Amniotic stem cell (primary cell): ENCODE data around the gene NDUFS1.
"Not testable (repeated sequence)": the region's sequence is repeated elsewhere in the genome, so short reads cannot be mapped to it uniquely, and the experiment has no call there.

Source experiments
- DNase-seq: peaks from one replicate; lab custom pipeline; 2025; lab: John Stamatoyannopoulos, UW

Gene NDUFS1

GRCh38 chr2:206162401-206162800 lies 3.2 kb upstream of the NDUFS1 start:
- not testable (repeated sequence) for DNase-seq

DNA sequence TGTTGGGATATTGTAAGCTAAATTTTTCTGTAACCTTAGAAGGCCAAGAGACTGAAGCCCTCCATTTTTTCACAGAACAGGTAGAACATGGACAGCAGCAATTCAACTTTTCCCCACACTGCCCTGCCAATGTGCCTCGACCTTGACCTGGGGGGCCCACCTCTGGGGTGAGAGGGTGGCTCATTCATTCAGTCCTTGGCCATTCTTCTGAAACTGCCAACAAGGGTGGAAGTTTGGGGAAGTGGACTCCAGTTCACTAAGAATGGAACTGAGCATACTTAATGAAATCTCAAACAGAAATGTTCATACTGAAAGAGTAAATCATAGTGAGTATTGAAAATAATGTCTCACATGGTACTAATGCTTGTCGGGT lies 1.5 kb upstream of the NDUFS1 start:
- DNase-seq = no peak

DNA sequence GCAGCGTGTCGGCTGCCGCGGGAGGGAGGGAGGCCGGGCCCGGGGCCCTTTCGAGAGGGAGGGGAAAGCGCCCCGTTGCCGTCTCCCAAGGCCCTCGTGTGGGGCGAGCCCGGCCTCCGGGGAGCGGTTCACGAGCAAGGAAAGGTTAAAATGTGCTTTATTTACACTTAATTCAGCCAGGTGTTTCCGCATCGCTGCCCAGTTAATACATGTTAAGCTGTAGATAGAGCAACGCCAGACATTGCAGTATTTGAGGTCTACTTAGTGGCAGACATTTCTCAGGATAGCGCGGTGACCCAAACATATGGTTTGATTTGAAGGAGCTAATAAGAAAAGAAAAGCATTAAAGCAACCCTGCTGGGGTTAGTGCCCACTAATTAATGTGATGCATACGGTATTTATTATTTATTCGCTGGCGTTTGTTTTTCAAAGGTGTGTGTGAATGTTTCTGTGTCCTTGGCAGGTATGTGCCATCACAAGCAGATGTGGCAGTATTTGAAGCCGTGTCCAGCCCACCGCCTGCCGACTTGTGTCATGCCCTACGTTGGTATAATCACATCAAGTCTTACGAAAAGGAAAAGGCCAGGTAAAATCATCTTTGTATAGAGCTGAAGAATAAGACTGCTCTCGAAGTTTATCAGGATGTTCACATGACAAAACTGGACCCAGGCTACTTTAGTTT lies 1.0 kb upstream of the NDUFS1 start:
- DNase-seq = no peak

DNA sequence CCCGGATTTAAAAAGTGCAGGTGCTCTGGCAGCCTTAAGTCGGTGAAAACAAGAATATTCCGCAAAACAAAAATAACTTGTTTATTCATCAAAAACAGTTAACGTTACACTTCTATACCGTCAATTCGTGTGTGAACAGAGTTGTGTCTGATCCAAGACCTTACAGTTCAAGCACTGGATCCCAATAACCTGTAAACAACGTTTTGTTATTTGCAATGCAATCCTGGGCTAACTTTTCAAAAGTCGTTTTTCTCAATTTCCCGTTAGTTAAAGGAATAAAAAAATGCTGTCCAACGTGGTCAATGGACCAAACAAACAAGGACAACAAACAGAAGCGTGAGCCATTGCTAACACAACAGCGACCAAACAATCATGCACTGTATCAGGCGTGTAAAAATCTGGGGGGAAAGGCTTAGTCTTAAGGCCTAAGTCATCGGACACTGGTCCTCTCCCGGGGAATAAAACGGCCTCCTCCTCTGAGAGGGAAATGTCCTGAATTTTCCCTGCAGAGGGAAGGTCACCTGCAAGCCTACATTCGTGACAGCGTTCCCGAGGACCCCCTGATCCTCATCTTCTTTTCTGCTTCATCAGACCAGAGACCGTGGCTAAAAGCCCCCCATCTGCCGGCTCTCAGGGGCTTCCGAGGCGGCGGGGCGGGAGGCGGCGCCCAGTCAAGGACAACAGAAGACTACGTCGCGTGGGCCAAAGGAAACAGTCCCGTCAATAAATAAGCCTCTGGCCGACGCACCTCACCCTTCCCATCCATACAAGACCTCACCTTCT lies 490 bp downstream of the NDUFS1 start:
- DNase-seq = no peak

DNA sequence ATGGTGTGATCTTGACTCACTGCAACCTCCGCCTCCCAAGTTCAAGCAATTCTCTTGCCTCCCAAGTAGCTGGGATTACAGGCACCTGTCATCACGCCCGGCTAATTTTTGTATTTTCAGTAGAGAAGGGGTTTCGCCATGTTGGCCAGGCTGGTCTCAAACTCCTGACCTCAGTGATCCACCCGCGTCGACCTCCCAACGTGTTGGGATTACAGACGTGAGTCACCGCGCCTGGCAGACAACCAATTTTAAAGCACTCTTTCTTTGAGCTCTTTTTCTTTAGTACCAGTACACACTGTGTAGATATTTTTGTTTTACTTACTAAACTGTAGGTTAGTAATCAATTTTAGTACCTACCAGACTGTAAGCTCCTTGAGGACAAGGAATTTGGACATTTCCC lies 2.2 kb downstream of the NDUFS1 start:
- not testable (repeated sequence) for DNase-seq

- no peak for DNase-seq
These were observed 5.0 kb downstream of the NDUFS1 start for GRCh38 chr2:206154197-206154596.

DNA sequence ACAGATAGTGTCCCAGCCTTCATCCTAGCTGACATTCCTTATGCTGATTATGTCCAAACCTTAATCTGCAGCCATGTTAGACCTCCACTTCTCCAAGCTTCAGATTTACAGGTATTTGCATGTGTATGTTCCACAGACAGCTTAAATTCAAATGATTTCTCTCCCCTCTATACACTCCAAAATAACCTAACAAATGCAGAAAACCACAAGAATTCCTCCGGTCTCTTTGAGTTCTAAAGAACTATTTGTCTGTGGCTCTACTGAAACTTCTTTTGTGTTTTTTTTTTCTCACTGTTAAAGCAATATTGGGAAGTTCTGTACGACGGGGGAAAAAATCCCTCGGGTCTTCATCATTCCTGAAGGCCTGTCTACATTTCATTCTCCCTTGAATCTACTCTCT lies 8.6 kb downstream of the NDUFS1 start:
- no peak for DNase-seq

DNA sequence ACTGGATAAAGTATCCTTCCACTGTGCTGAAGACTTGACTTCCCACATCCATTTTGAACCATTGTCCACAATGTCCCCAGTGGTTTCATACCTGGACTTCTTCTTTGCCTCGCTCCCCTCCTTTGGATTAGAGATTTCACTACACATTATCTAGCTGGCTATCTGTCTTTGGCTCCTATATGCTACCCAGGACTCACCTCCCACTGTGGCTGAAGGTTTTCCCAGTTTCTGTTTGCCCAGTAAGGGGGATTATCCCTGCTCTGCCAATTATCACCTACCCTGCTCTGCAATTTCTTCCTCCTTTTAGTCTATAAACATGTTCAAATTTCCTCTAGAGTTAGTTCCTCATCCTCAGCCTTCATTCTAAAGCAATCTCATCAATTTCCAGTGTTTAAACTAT lies 9.1 kb downstream of the NDUFS1 start:
- DNase-seq = no peak

GRCh38 chr2:206149330-206149729 lies 9.9 kb downstream of the NDUFS1 start:
- DNase-seq = no peak

GRCh38 chr2:206145665-206146064 lies 13.6 kb downstream of the NDUFS1 start:
- no peak for DNase-seq

- DNase-seq = no peak
These were observed 14.9 kb downstream of the NDUFS1 start for GRCh38 chr2:206144383-206144782.

DNA sequence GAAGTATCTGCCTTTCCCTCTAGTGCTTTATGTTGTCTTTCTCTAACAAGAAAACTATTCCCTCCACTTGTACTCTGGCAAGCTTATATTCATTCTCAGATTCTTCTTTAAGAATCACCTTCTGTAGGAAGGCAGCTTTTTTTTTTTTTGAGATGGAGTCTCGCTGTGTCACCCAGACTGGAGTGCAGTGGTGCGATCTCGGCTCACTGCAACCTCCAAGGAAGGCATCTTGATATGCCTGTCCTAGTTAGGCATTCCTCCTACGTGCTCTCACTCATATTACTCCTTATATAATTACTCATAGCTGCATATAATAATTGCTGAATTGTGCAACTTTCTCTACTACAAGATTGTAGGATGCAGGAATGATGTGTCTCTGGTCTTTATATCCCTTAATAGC lies 15.8 kb downstream of the NDUFS1 start:
- no peak for DNase-seq

DNA sequence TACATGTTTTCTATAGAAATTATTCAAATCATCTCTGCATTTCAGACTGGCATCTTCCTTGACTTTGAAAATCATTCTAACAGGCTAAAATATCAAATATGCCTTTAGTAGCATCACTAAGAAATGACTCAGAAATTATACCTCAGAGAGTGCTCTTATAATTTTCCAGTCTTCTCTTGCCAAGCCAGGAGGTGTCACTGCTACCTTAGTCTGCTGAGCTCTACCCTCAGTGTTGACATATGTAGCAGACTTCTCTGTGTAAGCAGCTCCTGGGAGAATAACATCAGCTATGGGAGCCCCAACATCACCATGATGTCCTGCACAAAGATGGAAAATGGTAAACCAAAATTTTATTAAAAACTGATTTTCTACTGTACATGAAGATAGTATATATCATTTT lies 31.6 kb downstream of the NDUFS1 start:
- no peak for DNase-seq

DNA sequence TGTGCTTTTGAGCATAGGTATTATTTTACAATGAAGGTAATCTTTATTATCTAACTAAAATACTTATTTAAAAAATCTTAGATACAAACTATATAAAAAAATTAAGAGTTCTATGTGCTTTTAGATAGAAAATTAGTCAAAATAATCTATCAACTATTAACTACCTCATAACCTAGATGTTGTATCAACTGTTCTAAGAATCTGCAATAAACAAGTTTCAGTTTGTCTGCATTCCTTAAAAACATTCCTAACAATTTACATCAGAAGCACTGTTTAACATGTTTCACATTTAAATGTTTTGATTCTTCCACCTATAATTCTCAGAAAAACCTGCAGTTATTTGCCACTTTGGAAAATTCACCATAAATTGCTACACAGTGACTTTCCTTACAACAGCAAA lies 33.3 kb downstream of the NDUFS1 start:
- no peak for DNase-seq

GRCh38 chr2:206122569-206122968 lies 36.7 kb downstream of the NDUFS1 start:
- not testable (repeated sequence) for DNase-seq

DNA sequence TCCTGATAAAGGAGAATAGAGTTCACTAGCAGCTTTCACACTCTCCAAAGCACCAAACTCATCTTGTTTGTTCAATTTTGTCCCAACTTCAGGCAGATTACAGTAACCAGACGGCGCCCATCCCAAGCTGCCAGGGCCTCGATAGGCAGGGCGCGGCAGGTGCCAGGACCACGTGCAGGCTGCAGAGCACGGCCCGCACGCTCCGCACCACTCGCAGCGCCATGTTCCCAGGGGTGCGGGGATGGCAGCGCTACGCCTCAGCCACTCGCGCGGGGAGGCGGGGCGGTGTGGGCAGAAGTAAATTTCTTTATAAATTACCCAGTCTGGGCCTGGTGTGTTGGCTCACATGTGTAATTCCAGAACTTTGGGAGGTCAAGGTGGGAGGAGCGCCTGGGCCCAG lies 43.0 kb downstream of the NDUFS1 start:
- DNase-seq = no peak

DNA sequence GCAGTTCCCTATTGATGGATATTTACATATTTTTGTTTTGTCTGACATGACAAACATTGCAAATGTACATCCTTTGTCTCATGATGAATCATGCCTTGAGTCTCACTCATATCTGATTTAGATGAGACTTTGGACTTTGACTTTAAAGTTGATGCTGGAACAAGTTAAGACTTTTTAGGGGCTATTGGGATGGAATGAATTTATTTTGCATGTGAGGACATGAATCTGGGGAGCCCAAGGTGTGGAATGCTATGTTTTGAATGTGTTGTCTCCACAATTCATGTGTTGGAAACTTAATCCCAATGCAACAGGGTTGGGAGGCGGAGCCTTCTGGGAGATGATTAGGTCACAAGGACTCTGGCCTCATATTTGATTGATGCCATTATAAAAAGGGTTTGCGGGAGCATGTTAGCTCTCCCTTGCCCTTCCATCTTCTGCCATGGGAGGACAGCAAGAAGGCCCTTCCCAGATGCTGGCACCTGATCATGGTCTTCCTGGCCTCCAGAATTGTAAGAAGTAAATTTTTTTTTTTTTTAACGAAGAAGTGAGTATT lies 44.1 kb downstream of the NDUFS1 start:
- no peak for DNase-seq

DNA sequence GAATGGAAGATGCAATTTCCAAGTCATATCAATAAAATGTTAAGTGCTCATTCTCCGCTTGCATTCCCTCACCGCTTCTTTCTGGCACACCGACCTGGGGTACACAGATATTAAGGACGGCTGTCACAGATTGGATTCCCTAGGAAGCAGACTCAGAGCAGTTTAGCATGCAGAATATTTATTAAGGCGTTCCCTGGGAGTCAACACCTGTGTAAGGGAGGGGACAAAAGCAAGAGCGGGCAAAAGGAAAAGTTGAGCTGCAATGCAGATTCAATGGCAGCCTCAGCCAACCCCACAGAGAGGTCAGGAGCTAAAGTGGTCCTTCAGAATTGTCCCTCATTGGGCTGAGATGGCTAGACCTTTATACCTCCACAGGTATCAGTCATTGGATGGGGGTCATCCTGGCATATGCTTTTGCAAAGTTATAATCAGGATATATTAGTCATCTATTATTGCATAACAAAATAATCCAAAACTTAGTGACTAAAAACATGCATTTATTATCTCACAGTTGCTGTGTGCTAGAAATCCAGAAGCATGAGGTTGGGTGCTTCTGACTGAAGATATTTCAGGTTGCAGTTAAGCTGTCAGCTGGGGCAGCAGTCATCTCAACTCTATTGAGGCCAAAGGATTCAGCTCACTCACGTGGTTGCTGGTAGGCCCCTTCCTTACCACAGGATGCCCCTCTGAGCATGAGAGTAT lies 46.2 kb downstream of the NDUFS1 start:
- DNase-seq = no peak

- no peak for DNase-seq
These were observed 47.1 kb downstream of the NDUFS1 start for GRCh38 chr2:206112108-206112507.

DNA sequence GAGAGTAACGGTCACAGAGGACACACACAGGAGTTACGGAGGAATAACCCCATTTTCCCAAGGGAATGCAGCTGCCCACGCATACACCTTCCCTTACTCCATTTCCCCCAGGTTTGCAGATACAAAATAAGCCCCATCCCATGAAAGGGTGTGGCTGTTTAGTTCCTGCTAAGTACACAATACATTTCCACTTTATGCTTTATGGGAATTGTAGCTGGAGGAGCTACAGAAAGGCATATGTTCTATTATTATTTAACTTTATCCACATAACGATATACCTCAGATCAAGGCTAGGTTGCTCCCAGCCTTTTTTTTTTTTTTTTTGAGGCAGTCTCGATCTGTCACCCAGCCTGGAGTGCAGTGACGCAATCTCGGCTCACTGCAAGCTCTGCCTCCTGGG lies 50.5 kb downstream of the NDUFS1 start:
- no peak for DNase-seq

GRCh38 chr2:206105541-206105940 lies 53.7 kb downstream of the NDUFS1 start:
- DNase-seq = no peak

DNA sequence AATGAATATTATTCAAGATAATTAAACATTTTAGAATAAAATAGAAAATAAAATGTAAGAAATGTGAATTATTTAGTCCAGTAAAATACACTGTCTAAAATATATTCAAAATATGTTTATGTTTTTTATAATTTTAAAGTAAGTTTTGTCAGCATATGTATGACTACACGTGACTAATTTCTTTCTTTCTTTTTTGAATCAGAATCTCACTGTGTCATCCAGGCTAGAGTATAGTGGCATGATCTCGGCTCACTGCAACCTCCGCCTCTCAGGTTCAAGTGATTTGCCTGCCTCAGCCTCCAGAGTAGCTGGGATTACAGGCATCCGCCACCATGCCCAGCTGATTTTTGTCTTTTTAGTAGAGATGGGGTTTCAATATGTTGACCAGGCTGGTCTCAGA lies 54.2 kb downstream of the NDUFS1 start:
- no peak for DNase-seq

DNA sequence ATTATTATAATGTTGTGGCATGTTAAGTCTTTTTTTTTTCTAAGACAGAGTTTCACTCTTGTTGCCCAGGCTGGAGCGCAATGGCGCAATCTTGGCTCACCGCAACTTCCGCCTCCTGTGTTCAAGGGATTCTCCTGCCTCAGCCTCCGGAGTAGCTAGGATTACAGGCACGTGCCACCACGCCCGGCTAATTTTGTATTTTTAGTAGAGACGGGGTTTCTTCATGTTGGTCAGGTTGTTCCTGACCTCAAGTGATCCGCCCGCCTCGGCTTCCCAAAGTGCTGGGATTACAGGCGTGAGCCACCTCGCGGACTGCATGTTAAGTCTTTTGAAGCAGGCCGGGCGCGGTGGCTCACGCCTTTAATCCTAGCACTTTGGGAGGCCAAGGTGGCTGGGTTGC lies 60.4 kb downstream of the NDUFS1 start:
- DNase-seq = not testable (repeated sequence)
